Neuronal stem cell (in vitro differentiated cells): ENCODE measurements around the gene CDK11A.
"Not testable (repeated sequence)": the region's sequence is repeated elsewhere in the genome, so short reads cannot be mapped to it uniquely, and the experiment has no call there.

Experiments
- DNase-seq: peaks from one replicate; pipeline ENCODE4 v3.0.0-alpha.2; 2013; ENCODE audit warnings: low spot score
- H2AFZ ChIP-seq: one replicate; pipeline ENCODE4 v1.6.1; 2013; ENCODE audit warnings: mild to moderate bottlenecking, low read length, inconsistent platforms
- H2AK5ac ChIP-seq: 2 replicates; pipeline ENCODE4 v1.6.1; 2013; ENCODE audit warnings: low read depth, mild to moderate bottlenecking, inconsistent platforms, low read length, moderate library complexity, mixed read lengths
- H2BK120ac ChIP-seq: 2 replicates; pipeline ENCODE4 v1.6.1; 2013; ENCODE audit warnings: low read depth, mild to moderate bottlenecking, inconsistent platforms, low read length, moderate library complexity, mixed read lengths
- H2BK12ac ChIP-seq: one replicate; pipeline ENCODE4 v1.6.1; 2013; ENCODE audit warnings: low read length, inconsistent platforms
- H2BK15ac ChIP-seq: 2 replicates; pipeline ENCODE4 v1.6.1; 2013; ENCODE audit warnings: mild to moderate bottlenecking, low read length, inconsistent platforms, mixed read lengths
- H2BK5ac ChIP-seq: one replicate; pipeline ENCODE4 v1.6.1; 2013; ENCODE audit warnings: inconsistent platforms, mild to moderate bottlenecking, low read length, moderate library complexity
- H3K14ac ChIP-seq: one replicate; pipeline ENCODE4 v1.6.1; 2013; ENCODE audit warnings: low read length, inconsistent platforms
- H3K18ac ChIP-seq: 2 replicates; pipeline ENCODE4 v1.6.1; 2013; ENCODE audit warnings: low read length, inconsistent platforms
- H3K23ac ChIP-seq: 2 replicates; pipeline ENCODE4 v1.6.1; 2013; ENCODE audit warnings: low read depth, mild to moderate bottlenecking, mixed read lengths, low read length, inconsistent platforms; ENCODE audit not compliant: poor library complexity
- H3K27ac ChIP-seq: replicated peaks from 3 replicates; pipeline ENCODE4 v1.5.1; 2013; ENCODE audit warnings: low read length, inconsistent platforms
- H3K27me3 ChIP-seq, 3 experiments: 2 replicates each; pipeline ENCODE4 v1.6.1; 2013; ENCODE audit warnings: low read length in 3 of 3, mild to moderate bottlenecking in 2 of 3, inconsistent platforms in 1 of 3, low read depth in 1 of 3, mixed read lengths in 1 of 3, moderate library complexity in 1 of 3; ENCODE audit not compliant: control insufficient read depth in 3 of 3, insufficient read depth in 3 of 3
- H3K36me3 ChIP-seq, 2 donors: replicated peaks in 1 of 2; 2 replicates each; pipeline ENCODE4 v1.6.1; 2013; ENCODE audit warnings: low read length in 2 of 2; ENCODE audit not compliant: control insufficient read depth in 2 of 2, insufficient read depth in 2 of 2
- H3K4ac ChIP-seq: 2 replicates; pipeline ENCODE4 v1.6.1; 2013; ENCODE audit warnings: inconsistent platforms, mild to moderate bottlenecking, low read length, moderate library complexity
- H3K4me1 ChIP-seq, 2 donors: 1 replicate in 1 of 2; 2 replicates in 1 of 2; pipeline ENCODE4 v1.6.1; 2013; ENCODE audit warnings: low read length in 2 of 2, low read depth in 1 of 2; ENCODE audit not compliant: control insufficient read depth in 2 of 2, insufficient read depth in 1 of 2
- H3K4me2 ChIP-seq: one replicate; pipeline ENCODE4 v1.6.1; 2013; ENCODE audit warnings: mild to moderate bottlenecking, low read length, inconsistent platforms; ENCODE audit not compliant: insufficient read depth, poor library complexity, severe bottlenecking
- H3K4me3 ChIP-seq, 2 donors: 2 replicates each; pipeline ENCODE4 v1.5.1; 2013; ENCODE audit warnings: low read length in 2 of 2, mild to moderate bottlenecking in 2 of 2, inconsistent platforms in 1 of 2, moderate library complexity in 1 of 2
- H3K79me1 ChIP-seq: one replicate; pipeline ENCODE4 v1.6.1; 2013; ENCODE audit warnings: low read depth, mild to moderate bottlenecking, inconsistent platforms, low read length, moderate library complexity
- H3K9ac ChIP-seq: one replicate; pipeline ENCODE4 v1.6.1; 2013; ENCODE audit warnings: mild to moderate bottlenecking, low read depth, low read length, inconsistent platforms; ENCODE audit not compliant: poor library complexity
- H3K9me3 ChIP-seq, 2 donors: replicated peaks in 1 of 2; 2 replicates each; pipeline versions ENCODE3 to v1.6.1; 2013; ENCODE audit warnings: low read length in 2 of 2, mild to moderate bottlenecking in 2 of 2, inconsistent platforms in 1 of 2, low read depth in 1 of 2, mixed read lengths in 1 of 2, moderate library complexity in 1 of 2; ENCODE audit not compliant: control insufficient read depth in 2 of 2, insufficient read depth in 1 of 2
- H4K8ac ChIP-seq: one replicate; pipeline ENCODE4 v1.6.1; 2013; ENCODE audit warnings: low read depth, mild to moderate bottlenecking, inconsistent platforms, low read length, moderate library complexity
- H4K91ac ChIP-seq: one replicate; pipeline ENCODE4 v1.6.1; 2013; ENCODE audit warnings: low read length, low read depth, mild to moderate bottlenecking, inconsistent platforms; ENCODE audit not compliant: poor library complexity
- WGBS, 2 donors: extraction: QIAGEN DNeasy Blood & Tissue Kit; methylation state at CpG; one replicate each; pipeline ENCODE4 v1.1.7; 2013; ENCODE audit warnings: missing lambda C conversion rate in 2 of 2, mixed read lengths in 1 of 2; ENCODE audit not compliant: insufficient read length in 2 of 2, insufficient replicate concordance in 1 of 2; ENCODE audit errors: extremely low coverage in 2 of 2; 5-methylcytosine and 5-hydroxymethylcytosine counted together

Gene CDK11A

DNA sequence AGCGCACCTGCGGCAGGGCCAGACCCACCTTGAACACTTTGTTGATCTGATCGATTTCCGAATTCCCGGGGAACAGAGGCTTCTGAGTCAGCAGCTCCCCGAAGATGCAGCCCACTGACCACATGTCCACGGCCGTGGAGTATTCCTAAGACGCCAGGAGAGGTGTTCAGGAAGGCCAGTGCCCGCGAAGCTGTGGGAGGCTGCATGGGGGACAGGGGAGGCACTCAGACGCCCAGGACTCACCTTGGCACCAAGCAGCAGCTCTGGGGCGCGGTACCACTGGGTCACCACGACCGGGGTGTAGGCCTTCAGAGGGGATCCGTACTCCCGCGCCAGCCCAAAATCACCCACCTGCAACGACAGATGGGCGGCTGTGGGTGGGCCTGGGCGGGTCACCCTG, 20.4 kb downstream of the CDK11A start:
- Histone ChIP-seq H3K27me3 (no peaks in the 10 kb centered on the region), H3K4me3 (no peak overlapping the region), H3K9ac (no peak overlapping the region), H2BK15ac (no peak overlapping the region), H3K14ac (no peak overlapping the region), H2BK12ac (no peak overlapping the region), H3K18ac (no peak overlapping the region), H3K27ac (no peak overlapping the region), H3K79me1 (no peaks in the 10 kb centered on the region), H4K91ac (no peak overlapping the region), H3K36me3 (peaks cover 0 to 5% of the 10 kb centered on the region in 2 donors), H3K4ac (no peak overlapping the region), H3K23ac (no peak overlapping the region), H2BK5ac (no peak overlapping the region), H3K9me3 (no peaks in the 10 kb centered on the region), H2AFZ (no peak overlapping the region), H2BK120ac (no peak overlapping the region), H3K4me2 (no peak overlapping the region), H2AK5ac (no peak overlapping the region), H3K4me1 (no peaks in the 10 kb centered on the region), H4K8ac (peak overlapping the region; percentile 17)
- no peak for DNase-seq
- no CpG with 5 or more reads among the region's 22 CpGs for WGBS, 2 donors

DNA sequence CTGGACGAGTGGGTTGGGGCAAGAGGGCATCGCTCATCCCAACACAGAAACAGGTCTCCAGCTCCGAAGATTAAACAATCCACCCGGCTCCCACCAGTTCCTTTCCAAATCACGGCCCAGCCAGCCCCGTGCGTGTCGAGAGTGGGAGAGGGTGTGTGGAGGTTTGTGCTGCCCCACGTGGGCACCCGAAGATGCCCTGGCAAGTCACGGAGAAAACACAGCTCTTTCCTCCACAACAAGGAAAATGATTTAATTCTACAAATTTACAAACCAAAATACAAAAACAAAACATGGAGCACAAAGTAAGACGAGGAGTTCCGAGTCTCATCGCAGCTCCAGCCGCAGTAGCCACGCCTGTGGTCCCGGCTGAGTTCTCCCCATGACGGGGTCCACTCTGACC, 21.7 kb downstream of the CDK11A start:
- WGBS, 2 donors, result no CpG with 5 or more reads among the region's 18 CpGs
- not testable (repeated sequence) for DNase-seq, H3K27ac ChIP-seq, H2AFZ ChIP-seq, H2AK5ac ChIP-seq, H3K4ac ChIP-seq, H2BK5ac ChIP-seq, H3K9ac ChIP-seq, H3K23ac ChIP-seq, H3K14ac ChIP-seq, H3K27me3 ChIP-seq, H4K8ac ChIP-seq, H2BK12ac ChIP-seq, H3K79me1 ChIP-seq, H2BK15ac ChIP-seq, H2BK120ac ChIP-seq, H3K18ac ChIP-seq, H3K36me3 ChIP-seq, H3K4me3 ChIP-seq, H3K9me3 ChIP-seq, H4K91ac ChIP-seq, H3K4me2 ChIP-seq, H3K4me1 ChIP-seq

DNA sequence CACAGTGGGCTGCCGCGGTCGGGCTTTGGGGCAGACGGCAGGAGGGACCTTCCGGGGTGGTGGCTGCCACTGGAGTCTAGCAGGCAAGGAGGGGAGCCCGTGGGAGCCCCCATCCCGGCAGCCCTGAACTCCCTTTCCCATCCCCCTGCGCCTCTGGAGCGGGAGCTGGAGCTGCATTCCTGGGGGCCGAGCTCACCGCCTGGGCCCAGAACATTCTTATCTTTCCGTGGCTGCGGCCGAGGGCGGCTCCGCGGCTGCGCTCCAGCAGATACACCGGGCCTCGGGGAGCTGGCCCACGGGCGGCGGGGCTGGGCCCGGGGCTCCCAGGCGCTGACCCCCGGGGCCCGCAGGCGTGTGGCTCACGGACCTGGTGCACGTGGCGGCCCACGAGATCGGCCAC, 23.6 kb downstream of the CDK11A start:
- H3K4me3 ChIP-seq, H3K4me1 ChIP-seq, H3K9ac ChIP-seq, H3K18ac ChIP-seq, H3K27me3 ChIP-seq, H3K27ac ChIP-seq, DNase-seq, H2AFZ ChIP-seq, H3K23ac ChIP-seq, H3K36me3 ChIP-seq, H2BK15ac ChIP-seq, H4K91ac ChIP-seq, H3K14ac ChIP-seq, H3K9me3 ChIP-seq, H3K4ac ChIP-seq, H2BK5ac ChIP-seq, H2BK120ac ChIP-seq, H4K8ac ChIP-seq, H3K4me2 ChIP-seq, H3K79me1 ChIP-seq, H2AK5ac ChIP-seq, H2BK12ac ChIP-seq: not testable (repeated sequence)
- no CpG with 5 or more reads among the region's 33 CpGs for WGBS, 2 donors

DNA sequence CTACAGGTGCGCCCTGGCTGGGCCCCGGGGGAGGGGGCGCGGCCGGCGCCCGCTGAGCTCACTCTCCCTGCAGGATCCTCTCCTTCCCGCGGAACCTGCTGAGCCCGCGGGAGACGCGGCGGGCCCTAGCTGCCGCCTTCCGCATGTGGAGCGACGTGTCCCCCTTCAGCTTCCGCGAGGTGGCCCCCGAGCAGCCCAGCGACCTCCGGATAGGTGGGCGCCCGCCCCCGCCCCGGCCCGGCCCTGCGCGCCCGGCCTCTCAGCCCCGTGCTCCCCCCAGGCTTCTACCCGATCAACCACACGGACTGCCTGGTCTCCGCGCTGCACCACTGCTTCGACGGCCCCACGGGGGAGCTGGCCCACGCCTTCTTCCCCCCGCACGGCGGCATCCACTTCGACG, 24.1 kb downstream of the CDK11A start:
- H3K79me1 ChIP-seq, H3K27ac ChIP-seq, DNase-seq, H2BK5ac ChIP-seq, H2AFZ ChIP-seq, H3K9ac ChIP-seq, H2AK5ac ChIP-seq, H2BK15ac ChIP-seq, H4K91ac ChIP-seq, H3K4ac ChIP-seq, H3K27me3 ChIP-seq, H3K36me3 ChIP-seq, H3K18ac ChIP-seq, H2BK120ac ChIP-seq, H3K4me3 ChIP-seq, H3K4me2 ChIP-seq, H4K8ac ChIP-seq, H3K23ac ChIP-seq, H3K4me1 ChIP-seq, H3K9me3 ChIP-seq, H2BK12ac ChIP-seq, H3K14ac ChIP-seq: not testable (repeated sequence)
- no CpG with 5 or more reads among the region's 45 CpGs for WGBS, 2 donors
